OCI-LY1 (cell line): ENCODE results near the gene ITGA6.

Source experiments
- CTCF ChIP-seq: fragments of 200-600 bp; sonication (generic), shearing (Covaris generic); IDR thresholded peaks from 2 replicates; pipeline ENCODE4 v1.5.1; 2017; ENCODE audit warnings: mild to moderate bottlenecking, antibody characterized with exemption, low read length, moderate library complexity, mixed read lengths
- EZH2 ChIP-seq: fragments of 200-600 bp; sonication (generic), shearing (Covaris generic); IDR thresholded peaks from 2 replicates; pipeline ENCODE4 v1.8.0; 2017; ENCODE audit warnings: borderline replicate concordance, mixed run types, mild to moderate bottlenecking, antibody characterized with exemption, low read length, moderate library complexity, mixed read lengths

GRCh38 chr2:172429301-172429968, 2.0 kb downstream of the ITGA6 start:
- TF ChIP-seq CTCF (no peak), EZH2 (no peak)
